HepG2 (cell line): Measurements from ENCODE around the gene ACTR1B. TPM values are rescaled to one million over a fixed set of nuclear protein-coding genes. Genes with fewer than 3 reads are reported as not detected.

Source experiments
- CREB1 ChIP-seq, 2 experiments: fragments of 450-650 bp in 1 of 2; IDR thresholded peaks; 2 replicates each; pipeline ENCODE4 v1.6.1; 2016 to 2017; ENCODE audit warnings: control low read depth in 1 of 2, mild to moderate bottlenecking in 1 of 2, missing compliant biosample characterization in 1 of 2, missing genetic modification characterization in 1 of 2
- EED ChIP-seq: sonication (generic); formaldehyde crosslinking; IDR thresholded peaks from 2 replicates; pipeline ENCODE4 v1.5.0; 2020; ENCODE audit warnings: mild to moderate bottlenecking, missing genetic modification reagents
- ELK4 ChIP-seq: sonication (generic); formaldehyde crosslinking; IDR thresholded peaks from 2 replicates; pipeline ENCODE4 v1.9.0; 2021; ENCODE audit warnings: missing genetic modification reagents, borderline replicate concordance
- FIP1L1 ChIP-seq: fragments of 200-400 bp; formaldehyde crosslinking; IDR thresholded peaks from 2 replicates; pipeline ENCODE4 v1.6.1; 2018; ENCODE audit warnings: low read depth, mild to moderate bottlenecking, low read length, moderate library complexity, borderline replicate concordance; ENCODE audit not compliant: insufficient read depth
- MED8 ChIP-seq: sonication (generic); formaldehyde crosslinking; IDR thresholded peaks from 2 replicates; pipeline ENCODE4 v1.8.1; 2023; ENCODE audit warnings: mild to moderate bottlenecking, missing genetic modification reagents; ENCODE audit not compliant: insufficient replicate concordance
- MTA3 ChIP-seq: sonication (generic); formaldehyde crosslinking; IDR thresholded peaks from 2 replicates; pipeline ENCODE4 v1.4.0; 2020; ENCODE audit warnings: missing genetic modification reagents
- MYNN ChIP-seq: sonication (generic); formaldehyde crosslinking; IDR thresholded peaks from 2 replicates; pipeline ENCODE4 v1.4.0; 2020; ENCODE audit warnings: mild to moderate bottlenecking, low read depth, missing genetic modification reagents
- NFRKB ChIP-seq: fragments of 450-650 bp; IDR thresholded peaks from 2 replicates; pipeline ENCODE4 v1.6.1; 2017
- NKX3-1 ChIP-seq: sonication (generic); formaldehyde crosslinking; IDR thresholded peaks from 2 replicates; pipeline ENCODE4 v1.5.0; 2020; ENCODE audit warnings: missing genetic modification reagents
- POLR2AphosphoS2 ChIP-seq: IDR thresholded peaks from 2 replicates; pipeline ENCODE4 v1.6.1; 2011; ENCODE audit warnings: low read depth, low read length, improper control_type of control experiment
- PRDM10 ChIP-seq: sonication (generic); formaldehyde crosslinking; IDR thresholded peaks from 2 replicates; pipeline ENCODE4 v1.4.0; 2020; ENCODE audit warnings: low read depth, missing genetic modification reagents
- PRDM15 ChIP-seq: sonication (generic); formaldehyde crosslinking; IDR thresholded peaks from 2 replicates; pipeline ENCODE4 v1.4.0; 2020; ENCODE audit warnings: missing genetic modification reagents
- STAT6 ChIP-seq: sonication (generic); formaldehyde crosslinking; IDR thresholded peaks from 2 replicates; pipeline ENCODE4 v1.4.0; 2020; ENCODE audit warnings: missing genetic modification reagents, mild to moderate bottlenecking, borderline replicate concordance
- ZNF350 ChIP-seq: sonication (generic); formaldehyde crosslinking; IDR thresholded peaks from 2 replicates; pipeline ENCODE4 v1.4.0; 2020; ENCODE audit warnings: mild to moderate bottlenecking, low read depth, missing genetic modification reagents, borderline replicate concordance
- ZNF530 ChIP-seq: sonication (generic); formaldehyde crosslinking; IDR thresholded peaks from 2 replicates; pipeline ENCODE4 v1.5.0; 2020; ENCODE audit warnings: low read depth, mild to moderate bottlenecking, missing genetic modification reagents
- ZNF564 ChIP-seq: sonication (generic); formaldehyde crosslinking; IDR thresholded peaks from 2 replicates; pipeline ENCODE4 v1.8.1; 2023; ENCODE audit warnings: mild to moderate bottlenecking, missing genetic modification reagents
- ZNF720 ChIP-seq: sonication (generic); formaldehyde crosslinking; IDR thresholded peaks from 2 replicates; pipeline ENCODE4 v1.4.0; 2020; ENCODE audit warnings: missing genetic modification reagents
- ZNF768 ChIP-seq: sonication (generic); formaldehyde crosslinking; IDR thresholded peaks from 2 replicates; pipeline ENCODE4 v1.4.0; 2020; ENCODE audit warnings: missing genetic modification reagents
- polyA plus RNA-seq, 8 experiments: library from polyadenylated mRNA; depleted of rRNA in 3 of 8; stranded (reverse) in 7 of 8; unstranded in 1 of 8; fragments of >200 nt; fragmentation: Illumina TruSeq in 4 of 8; extraction: Trizol in 4 of 8; gene quantifications; 2 replicates each; pipeline versions ENCODE4 v1.2.1 to v1.2.3, GENCODE V29; 2011 to 2016; ENCODE audit warnings: low read depth in 4 of 8, missing spikeins in 1 of 8, mixed read lengths in 1 of 8; ENCODE audit not compliant: insufficient read depth in 1 of 8
- total RNA-seq, 5 experiments: library from RNA; depleted of rRNA; stranded (reverse); fragments of >200 nt; fragmentation: Illumina TruSeq; extraction: Trizol; gene quantifications; 2 replicates each; pipeline ENCODE4 v1.2.3, GENCODE V29; 2016; ENCODE audit warnings: low read depth in 1 of 5

Gene ACTR1B
- total and polyA plus RNA-seq, 2 of the 13 experiments (the other 11 are each of a cell fraction or from before 2014, with no cell fraction given): 61.7 to 76.7 TPM

DNA sequence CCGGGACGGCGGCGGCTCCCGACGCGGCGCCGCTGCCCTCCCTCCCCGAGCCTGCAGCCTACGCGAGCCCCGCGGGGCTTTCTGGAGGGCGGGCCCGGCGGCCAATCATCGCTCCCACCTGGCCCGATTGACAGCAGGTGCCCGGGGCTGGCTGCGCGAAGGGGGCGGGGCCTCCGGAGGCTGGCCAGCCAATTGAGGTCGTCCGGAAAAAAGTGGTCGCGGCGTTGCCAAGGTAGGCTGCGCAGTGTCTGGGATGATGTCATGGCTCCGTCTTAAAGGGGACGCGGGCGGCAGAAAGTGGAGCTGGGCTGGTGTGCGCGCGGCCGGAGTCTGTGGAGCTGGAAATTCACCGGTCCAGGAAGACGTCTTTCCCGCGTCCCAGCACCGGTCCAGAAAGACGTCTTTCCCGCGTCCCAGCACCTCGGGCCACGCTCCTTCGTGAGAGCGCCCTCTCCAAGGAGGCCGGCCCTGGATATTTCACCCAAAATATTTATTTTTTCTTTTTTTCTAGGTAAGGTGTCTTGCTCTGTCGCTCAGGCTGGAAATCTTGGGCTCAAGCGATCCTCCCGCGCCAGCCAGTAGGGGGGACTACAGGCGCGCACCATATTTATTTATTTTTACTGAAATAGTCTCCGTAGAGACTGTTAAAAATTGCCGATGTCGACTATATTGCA, at the start of gene ACTR1B (continued):
- TF ChIP-seq FIP1L1 (no peak), ZNF768 (CRISPR knock-in tag) (peak; percentile 64; the same call in 1 of the 2 replicates), ZNF530 (CRISPR knock-in tag) (no peak), EED (CRISPR knock-in tag) (no peak), STAT6 (CRISPR knock-in tag) (0 out of 2 replicates have a peak, but pooled peaks have one; percentile 46), ZNF564 (CRISPR knock-in tag) (no peak), PRDM15 (CRISPR knock-in tag) (0 out of 2 replicates have a peak, but pooled peaks have one; percentile 7), MYNN (CRISPR knock-in tag) (no peak), MED8 (CRISPR knock-in tag) (peak; percentile 55), ELK4 (no peak), NFRKB (no peak), NKX3-1 (CRISPR knock-in tag) (peak; percentile 43; the same call in 1 of the 2 replicates), PRDM10 (CRISPR knock-in tag) (no peak), ZNF720 (CRISPR knock-in tag) (no peak), POLR2AphosphoS2 (no peak), MTA3 (CRISPR knock-in tag) (no peak), CREB1 (IDR thresholded peaks at IDR 0.05) (peak; percentile 89), CREB1 (CRISPR knock-in tag; IDR thresholded peaks at IDR 0.05) (peak; percentile 87), ZNF350 (CRISPR knock-in tag) (peak; percentile 46; the same call in 1 of the 2 replicates)
